Endothelial cell (in vitro differentiated cells): Measurements from ENCODE around the gene TAC3. TPM values are rescaled to one million over a fixed set of nuclear protein-coding genes. Genes with fewer than 3 reads are reported as not detected.
A peak's percentile ranks its signal among the peaks of the same experiment; 100 is the strongest.

Experiments
- DNase-seq: peaks from one replicate; pipeline ENCODE4 v3.0.0; 2021; ENCODE audit warnings: low spot score
- H3K27ac Mint-ChIP-seq: one replicate; pipeline ENCODE4 v1.8.0; 2021; ENCODE audit warnings: mixed read lengths, inconsistent platforms; ENCODE audit not compliant: unreplicated experiment
- H3K27me3 Mint-ChIP-seq: one replicate; pipeline ENCODE4 v1.8.0; 2021; ENCODE audit warnings: mild to moderate bottlenecking, moderate library complexity, mixed read lengths, inconsistent platforms; ENCODE audit not compliant: unreplicated experiment
- H3K36me3 Mint-ChIP-seq: one replicate; pipeline ENCODE4 v1.8.0; 2021; ENCODE audit warnings: mild to moderate bottlenecking, low read depth, mixed read lengths, inconsistent platforms; ENCODE audit not compliant: unreplicated experiment
- H3K4me1 Mint-ChIP-seq: one replicate; pipeline ENCODE4 v1.8.0; 2021; ENCODE audit warnings: mild to moderate bottlenecking, mixed read lengths, inconsistent platforms; ENCODE audit not compliant: unreplicated experiment
- H3K4me3 Mint-ChIP-seq: one replicate; pipeline ENCODE4 v1.8.0; 2021; ENCODE audit warnings: mild to moderate bottlenecking, mixed read lengths, inconsistent platforms; ENCODE audit not compliant: unreplicated experiment
- H3K9me3 Mint-ChIP-seq: one replicate; pipeline ENCODE4 v1.8.0; 2021; ENCODE audit warnings: mixed read lengths, inconsistent platforms; ENCODE audit not compliant: unreplicated experiment
- total RNA-seq: library from RNA; stranded (reverse); fragmentation: NEBNext Ultra II Directional; extraction: Animal tissue kit (Norgen Biotek cat#: 25700); gene quantifications from one replicate; pipeline ENCODE4 v1.2.1, GENCODE V29; 2021; ENCODE audit not compliant: unreplicated experiment
- TF ChIP-seq, protein P1 (sequence below): fragments of 200-600 bp; sonication (generic); IDR thresholded peaks from one replicate; pipeline ENCODE4 v1.5.0; 2021; ENCODE audit warnings: antibody characterized with exemption; ENCODE audit not compliant: unreplicated experiment

TAC3 gene
- total RNA-seq, 1 donor from 2014 or later, result 18.0 TPM

DNA sequence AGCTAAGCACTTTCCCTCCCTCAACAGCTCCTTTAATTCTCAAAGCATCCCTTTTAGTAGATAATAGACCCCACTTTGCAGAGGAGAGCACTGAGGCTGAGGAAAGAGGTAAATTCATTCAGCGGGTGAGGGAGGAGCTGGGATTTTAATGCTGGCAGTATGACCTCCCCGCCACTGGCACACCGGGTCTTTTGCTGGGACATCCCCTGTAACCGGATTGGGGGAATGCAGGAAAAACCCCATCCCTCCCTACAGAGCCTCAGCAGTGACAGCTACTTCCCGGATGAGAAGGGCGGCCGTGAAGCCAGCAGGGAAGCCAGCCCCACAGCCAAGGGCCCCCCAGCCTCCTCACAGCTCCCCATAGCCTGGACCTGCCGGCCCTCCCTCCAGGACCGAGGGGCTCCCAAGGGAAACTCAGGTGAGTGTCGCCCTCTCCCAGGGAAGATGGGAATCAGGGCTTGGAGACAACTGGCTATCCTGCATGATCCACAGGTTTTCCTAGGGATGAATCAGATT is 22.0 kb downstream of the TAC3 start:
- no peaks in the 10 kb centered on the region for H3K9me3 Mint-ChIP-seq
- H3K4me3 Mint-ChIP-seq, result no peak overlapping the region
- no peak for DNase-seq
- H3K36me3 Mint-ChIP-seq, result peaks cover 11% of the 10 kb centered on the region
- TF ChIP-seq, protein P1, sequence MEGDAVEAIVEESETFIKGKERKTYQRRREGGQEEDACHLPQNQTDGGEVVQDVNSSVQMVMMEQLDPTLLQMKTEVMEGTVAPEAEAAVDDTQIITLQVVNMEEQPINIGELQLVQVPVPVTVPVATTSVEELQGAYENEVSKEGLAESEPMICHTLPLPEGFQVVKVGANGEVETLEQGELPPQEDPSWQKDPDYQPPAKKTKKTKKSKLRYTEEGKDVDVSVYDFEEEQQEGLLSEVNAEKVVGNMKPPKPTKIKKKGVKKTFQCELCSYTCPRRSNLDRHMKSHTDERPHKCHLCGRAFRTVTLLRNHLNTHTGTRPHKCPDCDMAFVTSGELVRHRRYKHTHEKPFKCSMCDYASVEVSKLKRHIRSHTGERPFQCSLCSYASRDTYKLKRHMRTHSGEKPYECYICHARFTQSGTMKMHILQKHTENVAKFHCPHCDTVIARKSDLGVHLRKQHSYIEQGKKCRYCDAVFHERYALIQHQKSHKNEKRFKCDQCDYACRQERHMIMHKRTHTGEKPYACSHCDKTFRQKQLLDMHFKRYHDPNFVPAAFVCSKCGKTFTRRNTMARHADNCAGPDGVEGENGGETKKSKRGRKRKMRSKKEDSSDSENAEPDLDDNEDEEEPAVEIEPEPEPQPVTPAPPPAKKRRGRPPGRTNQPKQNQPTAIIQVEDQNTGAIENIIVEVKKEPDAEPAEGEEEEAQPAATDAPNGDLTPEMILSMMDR, result no peak
- peaks cover 77% of the 10 kb centered on the region for H3K4me1 Mint-ChIP-seq
- peaks cover 10% of the 10 kb centered on the region for H3K27me3 Mint-ChIP-seq
- H3K27ac Mint-ChIP-seq, result peak overlapping the region; percentile 5

DNA sequence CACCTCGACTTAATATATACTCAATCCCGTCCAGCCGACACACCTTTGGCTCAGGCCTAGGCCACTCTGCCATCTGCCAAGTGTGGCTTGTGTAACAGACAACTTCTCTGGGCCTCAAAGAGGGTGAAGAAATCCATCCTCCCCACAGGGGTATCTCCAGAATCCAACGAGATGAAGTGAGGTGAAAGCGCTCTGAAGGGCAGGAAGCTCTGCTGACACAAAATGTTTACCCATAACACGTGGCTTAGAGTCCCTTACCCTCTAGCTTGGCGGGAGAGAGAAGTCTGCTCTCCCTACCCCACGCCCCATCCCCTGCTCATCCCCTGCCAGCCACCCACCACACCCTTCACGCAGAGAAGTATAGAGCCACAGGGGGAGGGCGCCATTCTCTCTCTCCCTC is 23.0 kb downstream of the TAC3 start:
- Mint-ChIP-seq H3K36me3 (peaks cover 8% of the 10 kb centered on the region), H3K27me3 (peaks cover 10% of the 10 kb centered on the region), H3K4me1 (peaks cover 81% of the 10 kb centered on the region), H3K27ac (no peak overlapping the region), H3K9me3 (no peaks in the 10 kb centered on the region), H3K4me3 (no peak overlapping the region)
- TF ChIP-seq, protein P1, result no peak
- no peak for DNase-seq

DNA sequence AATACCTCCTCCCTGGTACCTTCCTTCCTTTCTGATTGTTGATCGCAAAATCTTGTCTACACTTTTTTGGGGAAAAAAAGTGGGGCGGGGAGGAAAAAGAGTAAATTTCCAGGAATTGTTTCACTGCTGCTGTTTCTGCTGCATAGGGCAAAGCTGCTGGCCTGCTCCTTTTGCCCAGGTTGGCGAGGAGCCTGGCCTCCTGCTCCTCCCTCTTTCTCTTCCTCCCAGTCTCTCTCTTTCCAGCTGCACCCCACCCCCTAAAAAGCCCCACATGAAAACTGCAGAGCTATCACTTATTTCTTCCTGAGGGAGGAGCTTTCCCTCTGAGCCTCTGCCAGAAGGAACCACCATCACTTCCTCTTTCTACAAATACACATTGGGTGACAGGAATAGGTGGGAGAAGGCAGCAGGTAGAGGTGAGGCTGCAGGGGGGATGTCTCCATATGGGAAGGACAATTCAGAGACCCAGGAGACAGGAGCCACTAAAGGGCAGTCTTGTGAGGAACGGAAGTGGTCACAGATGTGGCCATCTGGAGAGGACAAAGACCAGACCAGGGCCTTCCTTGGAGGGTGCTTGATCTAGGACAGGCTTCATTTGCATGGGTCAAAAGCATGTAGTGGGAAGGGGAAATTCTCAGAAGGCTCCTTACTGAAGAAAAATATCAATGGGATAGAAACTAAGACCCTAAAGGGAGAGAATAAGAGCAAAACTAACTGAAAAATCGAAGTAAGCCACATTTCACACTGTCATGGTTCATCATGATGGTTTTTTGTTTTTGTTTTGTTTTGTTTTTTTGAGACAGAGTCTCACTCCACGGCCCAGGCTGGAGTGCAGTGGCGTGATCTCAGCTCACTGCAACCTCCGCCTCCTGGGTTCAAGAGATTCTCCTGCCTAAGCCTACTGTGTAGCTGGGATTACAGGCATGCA is 24.7 kb downstream of the TAC3 start:
- TF ChIP-seq, protein P1, result no peak
- Mint-ChIP-seq H3K9me3 (no peaks in the 10 kb centered on the region), H3K36me3 (peaks cover 6% of the 10 kb centered on the region), H3K4me1 (peaks cover 80% of the 10 kb centered on the region), H3K27me3 (peaks cover 12% of the 10 kb centered on the region), H3K27ac (peak overlapping the region; percentile 91), H3K4me3 (peak overlapping the region; percentile 14)
- peak; percentile 37 for DNase-seq

DNA sequence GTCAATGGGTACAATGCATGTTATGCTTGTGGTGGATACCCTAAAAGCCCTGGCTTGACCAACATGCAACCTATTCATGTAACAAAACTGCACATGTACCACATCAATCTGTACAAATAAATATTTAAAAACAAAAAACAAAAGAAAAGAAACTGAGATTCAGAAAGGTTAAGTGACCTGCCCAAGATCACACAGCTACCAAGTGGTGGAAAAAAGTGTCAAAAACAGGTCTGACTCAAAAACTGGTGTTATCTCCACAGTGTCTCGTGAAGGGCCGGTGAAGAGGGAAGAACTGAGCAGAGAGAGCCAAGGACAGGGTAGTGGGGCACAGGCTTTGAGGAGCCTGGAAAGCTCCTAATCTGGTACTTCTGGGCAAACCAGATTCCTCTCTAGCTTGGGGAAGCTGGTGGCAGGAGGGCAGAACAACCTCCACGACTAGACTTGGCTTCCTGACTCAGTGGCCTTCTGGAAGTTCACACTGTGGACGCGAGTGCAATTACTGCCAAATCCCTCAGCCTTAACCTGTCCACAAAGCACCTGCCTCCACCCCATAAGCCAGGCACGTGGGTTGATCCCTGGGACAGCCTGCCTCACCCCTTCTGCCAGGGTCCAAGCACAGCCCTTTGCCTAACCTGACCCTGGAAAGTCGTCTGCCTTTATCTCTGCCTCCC is 25.5 kb downstream of the TAC3 start:
- no peak overlapping the region for H3K4me3 Mint-ChIP-seq
- no peak for DNase-seq
- peak overlapping the region; percentile 91 for H3K27ac Mint-ChIP-seq
- H3K27me3 Mint-ChIP-seq, result peaks cover 10% of the 10 kb centered on the region
- TF ChIP-seq, protein P1, result no peak
- peaks cover 75% of the 10 kb centered on the region for H3K4me1 Mint-ChIP-seq
- H3K36me3 Mint-ChIP-seq, result peaks cover under 1% of the 10 kb centered on the region
- H3K9me3 Mint-ChIP-seq, result no peaks in the 10 kb centered on the region
